CD4-positive, alpha-beta memory T cell (primary cell): Measurements from ENCODE around the gene DDB1. TPM values are rescaled to one million over a fixed set of nuclear protein-coding genes. Genes with fewer than 3 reads are reported as not detected.
A peak's percentile ranks its signal among the peaks of the same experiment; 100 is the strongest.
"Not testable (repeated sequence)": the region's sequence is repeated elsewhere in the genome, so short reads cannot be mapped to it uniquely, and the experiment has no call there.

Source experiments
- CTCF ChIA-PET: fragments of 350-600 bp; sonication (Branson Sonifier 250); formaldehyde crosslinking; loops from one replicate; lab custom pipeline; 2021; ENCODE audit warnings: inconsistent platforms; ENCODE audit not compliant: partially characterized antibody; lab: Charles Lee
- POLR2A ChIA-PET: fragments of 350-600 bp; sonication (Branson Sonifier 250); formaldehyde crosslinking; loops from one replicate; lab custom pipeline; 2021; ENCODE audit not compliant: partially characterized antibody; lab: Charles Lee
- DNase-seq, 5 donors: peaks; one replicate each; pipeline versions ENCODE4 v3.0.0 to v3.0.0-alpha.2; 2020 to 2022; ENCODE audit warnings: mixed read lengths in 1 of 5
- H3K27ac ChIP-seq: one replicate; pipeline ENCODE4 v1.7.0; 2013; ENCODE audit warnings: low read depth, low read length
- H3K27me3 ChIP-seq: 2 replicates; pipeline ENCODE4 v1.7.0; 2013; ENCODE audit warnings: mild to moderate bottlenecking, low read length, moderate library complexity; ENCODE audit not compliant: insufficient read depth
- H3K36me3 ChIP-seq: 2 replicates; pipeline ENCODE4 v1.7.0; 2013; ENCODE audit warnings: mild to moderate bottlenecking, low read length, moderate library complexity; ENCODE audit not compliant: insufficient read depth
- H3K4me1 ChIP-seq: 2 replicates; pipeline ENCODE4 v1.7.0; 2013; ENCODE audit warnings: mild to moderate bottlenecking, low read length, moderate library complexity; ENCODE audit not compliant: insufficient read depth
- H3K4me3 ChIP-seq, 2 donors: one replicate each; pipeline ENCODE4 v1.7.0; 2013; ENCODE audit warnings: low read length in 2 of 2, mild to moderate bottlenecking in 1 of 2
- H3K9me3 ChIP-seq, 2 donors: one replicate each; pipeline ENCODE4 v1.7.0; 2013; ENCODE audit warnings: low read length in 2 of 2, control low read depth in 1 of 2; ENCODE audit not compliant: control insufficient read depth in 1 of 2
- H3K27ac Mint-ChIP-seq, 7 donors: one replicate each; pipeline ENCODE4 v1.8.0; 2020 to 2021; ENCODE audit warnings: mixed read lengths in 7 of 7, mild to moderate bottlenecking in 6 of 7, inconsistent platforms in 3 of 7, moderate library complexity in 3 of 7
- H3K27me3 Mint-ChIP-seq, 2 donors: one replicate each; pipeline ENCODE4 v1.8.0; 2020 to 2021; ENCODE audit warnings: mixed read lengths in 2 of 2
- H3K36me3 Mint-ChIP-seq, 2 donors: one replicate each; pipeline ENCODE4 v1.8.0; 2020 to 2021; ENCODE audit warnings: mixed read lengths in 2 of 2, inconsistent platforms in 1 of 2, mild to moderate bottlenecking in 1 of 2
- H3K4me1 Mint-ChIP-seq, 4 donors: one replicate each; pipeline ENCODE4 v1.8.0; 2020 to 2021; ENCODE audit warnings: mixed read lengths in 4 of 4, mild to moderate bottlenecking in 1 of 4
- H3K4me3 Mint-ChIP-seq, 8 donors: one replicate each; pipeline ENCODE4 v1.8.0; 2020 to 2021; ENCODE audit warnings: mixed read lengths in 8 of 8, mild to moderate bottlenecking in 7 of 8, moderate library complexity in 6 of 8, inconsistent platforms in 3 of 8
- H3K9me3 Mint-ChIP-seq, 8 donors: one replicate each; pipeline ENCODE4 v1.8.0; 2020 to 2021; ENCODE audit warnings: mixed read lengths in 8 of 8, mild to moderate bottlenecking in 5 of 8, inconsistent platforms in 3 of 8, moderate library complexity in 1 of 8
- intact Hi-C: fragments of 100-400 bp; cut with micrococcal nuclease; formaldehyde crosslinking; loops from one replicate; pipeline ENCODE4 v1.15.1; 2023
- polyA plus RNA-seq, 2 donors: library from polyadenylated mRNA; unstranded; fragments of 300-500 nt; fragmentation: Illumina TruSeq; gene quantifications; one replicate each; pipeline ENCODE4 v1.2.3, GENCODE V29; 2021
- total RNA-seq, 2 experiments: library from RNA; stranded (reverse); gene quantifications; one replicate each; pipeline ENCODE4 v1.2.3, GENCODE V29; 2021

DDB1 gene
- total and polyA plus RNA-seq, 4 experiments from 2014 or later, result 121 to 169 (median 148) TPM

DNA sequence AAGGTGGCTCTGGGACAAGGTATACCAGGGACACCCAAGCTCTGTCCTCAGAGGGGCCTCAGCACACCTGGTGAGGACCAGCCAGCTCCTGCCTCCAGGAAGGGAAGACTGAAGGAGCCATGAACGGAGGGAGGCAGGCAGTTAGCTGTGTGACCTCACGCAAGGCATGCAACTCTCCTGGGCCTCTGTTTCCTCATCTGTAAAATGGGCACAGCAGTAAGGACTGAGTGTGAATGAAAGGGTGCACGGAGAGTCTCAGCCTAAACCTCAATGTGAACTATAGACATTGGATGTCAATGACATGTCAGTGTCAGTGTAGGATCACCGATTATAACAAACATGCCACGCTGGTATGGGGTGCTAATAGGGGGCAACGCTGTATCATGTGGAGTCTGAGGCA, 73.5 kb downstream of the DDB1 start:
- Histone ChIP-seq H3K36me3 (no peaks in the 10 kb centered on the region), H3K27ac (no peak overlapping the region), H3K4me3 (no peak overlapping the region), H3K4me1 (no peaks in the 10 kb centered on the region), H3K9me3 (no peaks in the 10 kb centered on the region), H3K27me3 (no peaks in the 10 kb centered on the region)
- ChIA-PET CTCF (no interaction called here), POLR2A (no interaction called here)
- Mint-ChIP-seq H3K27me3 (peaks cover 2 to 4% of the 10 kb centered on the region in 2 donors), H3K9me3 (no peaks in the 10 kb centered on the region), H3K4me3 (no peak overlapping the region), H3K4me1 (no peaks in the 10 kb centered on the region), H3K27ac (no peak overlapping the region), H3K36me3 (no peaks in the 10 kb centered on the region)
- intact Hi-C loops, result loop anchor here (10.0 kb wide), 1 partner anchor 125 kb away; no protein-coding TSS in a partner anchor
- DNase-seq, result no peak

DNA sequence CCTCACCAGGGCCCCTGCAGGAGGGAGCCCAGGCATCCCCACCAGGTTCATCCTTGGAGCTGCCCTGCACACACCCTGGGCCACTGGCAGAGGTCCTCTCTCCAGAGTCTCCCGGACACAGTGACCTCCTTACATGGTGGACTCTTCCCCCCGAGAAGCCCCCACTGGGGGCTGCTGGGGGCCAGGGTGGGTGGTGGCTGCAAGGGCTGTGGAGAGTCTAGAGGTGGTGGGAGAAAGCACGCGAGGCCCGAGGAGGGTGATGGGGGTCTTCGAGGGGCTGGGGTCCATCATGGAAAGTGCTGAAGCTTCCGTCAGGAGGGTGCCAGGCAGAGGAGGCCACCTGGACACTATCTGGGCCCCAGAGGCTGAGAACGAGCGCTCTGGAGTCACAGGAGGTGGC, 74.4 kb downstream of the DDB1 start:
- H3K36me3 Mint-ChIP-seq, result no peaks in the 10 kb centered on the region
- H3K4me1 Mint-ChIP-seq, result no peaks in the 10 kb centered on the region
- H3K4me3 ChIP-seq, result no peak overlapping the region
- intact Hi-C loops, result loop anchor here (10.0 kb wide), 1 partner anchor 126 kb away; no protein-coding TSS in a partner anchor
- CTCF ChIA-PET, result no interaction called here
- POLR2A ChIA-PET, result no interaction called here
- H3K9me3 Mint-ChIP-seq, result no peaks in the 10 kb centered on the region
- H3K4me1 ChIP-seq, result no peaks in the 10 kb centered on the region
- no peaks in the 10 kb centered on the region for H3K9me3 ChIP-seq
- H3K27me3 ChIP-seq, result no peaks in the 10 kb centered on the region
- H3K27ac ChIP-seq, result no peak overlapping the region
- H3K36me3 ChIP-seq, result no peaks in the 10 kb centered on the region
- H3K27ac Mint-ChIP-seq, result no peak overlapping the region
- H3K27me3 Mint-ChIP-seq, result peaks cover 2% of the 10 kb centered on the region in 2 donors
- DNase-seq, result no peak
- H3K4me3 Mint-ChIP-seq, result no peak overlapping the region

DNA sequence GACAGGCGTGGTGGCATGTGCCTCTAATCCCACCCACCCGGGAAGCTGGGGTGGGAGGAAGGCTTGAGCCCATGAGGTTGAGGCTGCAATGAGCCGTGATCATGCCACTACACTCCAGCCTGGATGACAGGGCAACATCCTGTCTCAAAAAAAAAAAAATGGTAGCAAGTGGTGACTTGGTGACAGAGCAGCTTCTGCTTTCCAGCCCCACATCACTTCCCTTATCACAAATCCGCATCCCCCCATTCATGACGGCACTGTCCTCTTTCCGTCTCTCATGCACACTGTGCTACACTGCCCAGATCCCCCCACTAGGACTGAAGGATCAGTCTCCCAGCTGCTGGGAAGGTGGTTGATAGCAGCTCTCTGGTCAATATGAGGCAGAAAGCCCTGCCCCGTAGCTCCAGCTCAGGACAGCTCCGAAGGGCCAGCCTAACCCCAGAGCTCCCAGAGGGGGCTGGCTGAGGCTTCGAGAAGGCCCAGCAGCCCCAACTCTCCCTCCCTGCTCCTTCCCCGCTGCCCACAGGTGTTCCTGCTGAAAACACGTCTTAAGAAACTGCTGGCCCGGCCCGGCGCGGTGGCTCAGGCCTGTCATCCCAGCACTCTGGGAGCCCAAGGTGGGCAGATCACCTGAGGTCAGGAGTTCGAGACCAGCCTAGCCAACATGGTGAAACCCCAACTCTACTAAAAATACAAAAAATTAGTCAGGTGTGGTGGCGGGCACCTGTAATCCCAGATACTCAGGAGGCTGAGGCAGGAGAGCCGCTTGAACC, 76.0 kb downstream of the DDB1 start:
- Mint-ChIP-seq H3K27me3 (peaks cover 2 to 4% of the 10 kb centered on the region in 2 donors), H3K36me3 (no peaks in the 10 kb centered on the region), H3K4me1 (no peaks in the 10 kb centered on the region), H3K9me3 (no peaks in the 10 kb centered on the region), H3K4me3 (no peak overlapping the region), H3K27ac (no peak overlapping the region)
- Histone ChIP-seq H3K4me1 (no peaks in the 10 kb centered on the region), H3K4me3 (no peak overlapping the region), H3K27ac (no peak overlapping the region), H3K9me3 (no peaks in the 10 kb centered on the region), H3K36me3 (no peaks in the 10 kb centered on the region), H3K27me3 (no peaks in the 10 kb centered on the region)
- CTCF ChIA-PET, result interaction anchor here (1.2 to 1.6 kb wide), 2 partner anchors 129 to 136 kb away, joined by 3 to 4 read pairs; no protein-coding TSS in a partner anchor
- intact Hi-C loops, result loop anchor here (10.0 kb wide), 1 partner anchor 128 kb away; no protein-coding TSS in a partner anchor
- no peak for DNase-seq
- POLR2A ChIA-PET, result no interaction called here

DNA sequence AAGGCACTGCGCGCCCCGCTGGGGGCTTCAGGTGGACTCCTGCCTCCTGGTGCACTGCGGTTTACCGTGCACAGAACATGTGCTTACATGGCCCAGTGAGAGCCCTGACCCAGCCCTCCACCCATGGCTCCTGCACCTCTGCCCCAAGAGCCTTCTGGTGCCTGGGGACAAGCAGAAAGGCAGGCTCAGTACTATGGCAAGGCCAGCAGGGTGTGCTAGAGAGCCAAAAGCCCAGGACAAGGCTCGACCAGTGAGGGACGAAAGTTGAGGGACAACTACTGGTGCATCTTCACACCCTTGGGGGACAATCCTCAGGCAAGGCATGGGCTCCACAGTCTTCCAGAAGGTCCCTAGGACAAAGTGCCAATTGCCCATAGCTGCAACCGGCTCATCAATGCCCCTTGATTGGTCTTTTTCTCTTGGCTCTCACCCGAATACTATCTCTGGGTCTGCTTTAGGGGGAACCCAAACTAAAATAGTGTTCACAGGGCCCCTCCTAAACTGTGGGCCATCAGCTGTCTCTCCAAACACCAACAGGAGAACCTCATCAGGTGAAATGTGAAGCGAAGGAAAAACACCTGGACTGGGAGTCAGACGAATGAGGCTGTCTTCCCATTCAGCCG, 78.4 kb downstream of the DDB1 start:
- ChIA-PET POLR2A (interaction anchor here (1.1 kb wide), 1 partner anchor 42 kb away, joined by 3 read pairs; no protein-coding TSS in a partner anchor), CTCF (interaction anchor here (0.9 to 3.0 kb wide), 7 partner anchors 12 to 181 kb away, joined by 3 to 31 read pairs (median 5); partner anchors contain the start of gene TMEM216)
- Histone ChIP-seq H3K27ac (no peak overlapping the region), H3K4me3 (no peak overlapping the region), H3K36me3 (no peaks in the 10 kb centered on the region), H3K27me3 (no peaks in the 10 kb centered on the region), H3K9me3 (no peaks in the 10 kb centered on the region), H3K4me1 (no peaks in the 10 kb centered on the region)
- H3K4me3 Mint-ChIP-seq, result no peak overlapping the region
- peaks cover 3 to 4% of the 10 kb centered on the region in 2 donors for H3K27me3 Mint-ChIP-seq
- DNase-seq, result peak in 4 of 5 donors; percentile 35 to 44 (median 40)
- H3K4me1 Mint-ChIP-seq, result no peaks in the 10 kb centered on the region
- H3K27ac Mint-ChIP-seq, result no peak overlapping the region
- intact Hi-C loops, result loop anchor here (10.0 kb wide), 1 partner anchor 130 kb away; no protein-coding TSS in a partner anchor
- no peaks in the 10 kb centered on the region for H3K36me3 Mint-ChIP-seq
- H3K9me3 Mint-ChIP-seq, result no peaks in the 10 kb centered on the region

DNA sequence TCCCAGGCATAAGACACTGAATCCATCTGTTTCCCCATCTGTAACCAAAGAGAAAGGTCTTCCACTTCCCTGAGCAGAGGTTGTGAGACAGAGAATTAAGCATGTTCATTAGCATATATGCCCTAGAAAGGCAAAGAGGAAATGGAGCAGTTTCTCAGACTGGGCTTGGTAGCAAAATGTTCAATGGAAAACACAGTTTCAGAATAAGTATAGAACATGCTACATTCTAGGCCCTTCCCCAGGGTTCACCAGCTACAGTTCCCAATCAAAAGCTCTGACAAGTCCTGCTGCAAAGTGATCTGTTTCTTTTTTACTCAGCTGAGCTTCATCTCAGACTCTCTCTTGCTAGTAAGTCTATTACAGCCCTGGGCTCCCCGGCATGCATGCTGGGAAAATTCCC, 80.6 kb downstream of the DDB1 start:
- H3K4me1 ChIP-seq, H3K9me3 Mint-ChIP-seq, H3K4me3 ChIP-seq, H3K27me3 ChIP-seq, H3K4me1 Mint-ChIP-seq, H3K27ac ChIP-seq, POLR2A ChIA-PET, H3K27ac Mint-ChIP-seq, H3K36me3 Mint-ChIP-seq, H3K36me3 ChIP-seq, H3K9me3 ChIP-seq, DNase-seq, H3K4me3 Mint-ChIP-seq, H3K27me3 Mint-ChIP-seq: not testable (repeated sequence)
- CTCF ChIA-PET, result interaction anchor here (1.2 to 3.0 kb wide), 3 partner anchors 9 to 133 kb away, joined by 4 to 31 read pairs (median 5); no protein-coding TSS in a partner anchor
- intact Hi-C loops, result loop anchor here (10.0 kb wide), 1 partner anchor 132 kb away; no protein-coding TSS in a partner anchor

DNA sequence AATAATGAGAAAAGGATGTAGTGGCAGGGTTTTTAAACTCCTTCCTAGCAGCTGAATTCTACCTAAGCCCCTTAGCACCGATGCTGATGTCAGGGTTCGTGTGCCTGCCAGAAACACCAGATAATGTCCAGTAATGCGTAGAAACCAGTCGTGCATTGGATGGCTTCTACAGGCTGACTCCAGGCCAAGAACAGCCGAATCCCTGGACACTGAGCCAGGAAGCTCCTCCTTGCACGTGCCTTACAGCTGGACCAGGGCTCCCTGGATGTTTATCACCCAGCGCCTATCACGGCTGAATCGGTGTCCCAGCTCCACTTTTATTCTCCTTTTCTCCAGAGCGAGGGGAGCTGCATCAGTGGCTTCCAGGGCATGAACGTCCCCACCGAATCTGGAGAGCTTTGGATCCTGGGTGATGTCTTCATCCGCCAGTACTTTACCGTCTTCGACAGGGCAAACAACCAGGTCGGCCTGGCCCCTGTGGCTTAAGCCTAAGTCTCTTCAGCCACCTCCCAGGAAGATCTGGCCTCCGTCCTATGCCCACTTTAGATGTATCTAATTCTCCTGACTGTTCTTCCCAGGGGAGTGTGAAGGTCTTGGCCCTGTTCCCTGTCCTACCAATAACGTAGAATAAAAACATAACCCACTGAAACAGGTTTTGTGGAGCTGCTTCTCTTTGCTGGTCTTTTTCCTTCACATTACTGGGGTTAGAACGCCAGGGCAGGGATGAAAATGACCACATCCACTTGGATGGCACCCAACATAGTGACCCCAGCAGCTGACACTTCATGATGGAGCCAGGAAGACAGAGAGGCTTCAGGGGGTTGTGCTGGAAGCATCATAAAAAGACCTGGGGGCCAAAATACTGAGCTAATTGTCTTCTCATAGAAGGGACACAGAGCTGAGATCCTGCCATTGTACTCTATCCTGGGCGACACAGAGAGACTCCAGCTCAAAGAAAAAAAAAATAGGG, 81.8 kb downstream of the DDB1 start:
- intact Hi-C loops, result loop anchor here (10.0 kb wide), 1 partner anchor 134 kb away; no protein-coding TSS in a partner anchor
- H3K4me3 Mint-ChIP-seq, H3K27me3 Mint-ChIP-seq, H3K27ac ChIP-seq, H3K4me3 ChIP-seq, H3K9me3 Mint-ChIP-seq, H3K4me1 Mint-ChIP-seq, H3K9me3 ChIP-seq, H3K27me3 ChIP-seq, H3K4me1 ChIP-seq, H3K36me3 Mint-ChIP-seq, POLR2A ChIA-PET, H3K27ac Mint-ChIP-seq, H3K36me3 ChIP-seq, DNase-seq: not testable (repeated sequence)
- CTCF ChIA-PET, result interaction anchor here (0.7 to 1.3 kb wide), 3 partner anchors 10 to 144 kb away, joined by 3 to 5 read pairs (median 4); no protein-coding TSS in a partner anchor
